Endodermal cell (in vitro differentiated cells): ENCODE measurements around the gene EPHA4. TPM values are rescaled to one million over a fixed set of nuclear protein-coding genes. Genes with fewer than 3 reads are reported as not detected.

Source experiments
- DNase-seq: peaks from one replicate; pipeline ENCODE4 v3.0.0-alpha.2; 2017
- H3K27ac ChIP-seq: 2 replicates; pipeline ENCODE4 v1.5.1; 2013; ENCODE audit warnings: mild to moderate bottlenecking, low read depth, low read length, moderate library complexity
- H3K27me3 ChIP-seq: 2 replicates; pipeline ENCODE4 v1.6.1; 2013; ENCODE audit warnings: mild to moderate bottlenecking, low read length, moderate library complexity; ENCODE audit not compliant: insufficient read depth, control insufficient read depth, poor library complexity, severe bottlenecking
- H3K36me3 ChIP-seq: 2 replicates; pipeline ENCODE4 v1.7.0; 2013; ENCODE audit warnings: mild to moderate bottlenecking, low read length, moderate library complexity; ENCODE audit not compliant: control insufficient read depth, insufficient read depth
- H3K4me1 ChIP-seq: one replicate; pipeline ENCODE4 v1.7.0; 2013; ENCODE audit warnings: low read length; ENCODE audit not compliant: control insufficient read depth, insufficient read depth
- H3K4me3 ChIP-seq: 2 replicates; pipeline ENCODE4 v1.5.1; 2013; ENCODE audit warnings: mild to moderate bottlenecking, low read length, moderate library complexity
- H3K9ac ChIP-seq: 2 replicates; pipeline ENCODE4 v1.6.1; 2013; ENCODE audit warnings: mild to moderate bottlenecking, low read length, moderate library complexity; ENCODE audit not compliant: poor library complexity, severe bottlenecking; ENCODE audit errors: extremely low read depth
- H3K9me3 ChIP-seq: 2 replicates; pipeline ENCODE4 v1.6.1; 2013; ENCODE audit warnings: mild to moderate bottlenecking, low read length, moderate library complexity; ENCODE audit not compliant: control insufficient read depth
- H3K27ac Mint-ChIP-seq: 2 replicates; pipeline ENCODE4 v1.8.0; 2020; ENCODE audit warnings: mixed read lengths
- H3K27me3 Mint-ChIP-seq: 2 replicates; pipeline ENCODE4 v1.8.0; 2021; ENCODE audit warnings: mild to moderate bottlenecking, mixed read lengths; ENCODE audit not compliant: insufficient read depth
- H3K36me3 Mint-ChIP-seq: 2 replicates; pipeline ENCODE4 v1.8.0; 2020; ENCODE audit warnings: low read depth, mixed read lengths
- H3K4me1 Mint-ChIP-seq: 2 replicates; pipeline ENCODE4 v1.8.0; 2020; ENCODE audit warnings: mixed read lengths
- H3K4me3 Mint-ChIP-seq: 2 replicates; pipeline ENCODE4 v1.8.0; 2020; ENCODE audit warnings: mild to moderate bottlenecking, moderate library complexity, mixed read lengths
- H3K9me3 Mint-ChIP-seq: 2 replicates; pipeline ENCODE4 v1.8.0; 2020; ENCODE audit warnings: mild to moderate bottlenecking, mixed read lengths
- WGBS, 2 experiments: methylation state at CpG; one replicate each; pipeline versions ENCODE4 v1.1.5 to v1.1.7; 2013; ENCODE audit warnings: missing lambda C conversion rate in 2 of 2, mixed read lengths in 1 of 2; ENCODE audit not compliant: insufficient coverage in 1 of 2, insufficient read length in 1 of 2; 5-methylcytosine and 5-hydroxymethylcytosine counted together
- total RNA-seq, 2 donors: library from RNA; stranded (reverse); fragmentation: NEBNext Ultra II Directional in 1 of 2; extraction: Animal tissue kit (Norgen Biotek cat#: 25700) in 1 of 2; gene quantifications; 2 replicates in 1 of 2; 3 replicates in 1 of 2; pipeline ENCODE4 v1.2.1, GENCODE V29; 2021
- TF ChIP-seq, protein P1 (sequence below): fragments of 200-600 bp; sonication (generic); conservative IDR thresholded peaks from 2 replicates; pipeline ENCODE4 v1.5.0; 2021; ENCODE audit warnings: antibody characterized with exemption, mild to moderate bottlenecking

The EPHA4 gene
- total RNA-seq, 2 donors from 2014 or later: 74.1 to 87.3 TPM

DNA sequence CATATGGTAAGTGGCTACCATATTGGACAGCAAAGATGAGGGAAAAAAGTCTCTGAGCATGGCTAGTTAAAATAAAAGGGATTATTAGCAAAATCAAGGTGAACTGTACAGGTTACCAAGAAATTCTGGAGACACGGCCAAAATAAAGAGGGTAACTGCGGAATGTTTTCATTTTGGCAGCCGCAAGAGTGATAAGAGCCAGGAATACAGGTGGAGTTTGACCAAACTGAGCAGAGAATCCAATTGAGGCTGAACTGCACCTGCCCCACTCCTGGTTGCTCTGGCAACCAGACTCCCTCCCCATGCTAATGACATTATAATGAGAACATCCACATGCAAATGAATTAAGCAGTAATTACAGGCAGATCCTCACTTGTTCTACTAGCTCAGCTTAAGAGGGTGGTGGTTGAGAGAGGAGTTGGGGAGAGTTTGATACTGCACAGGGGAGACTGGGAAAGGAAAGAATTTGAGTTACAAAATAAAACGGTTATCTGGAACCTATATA is 18.8 kb upstream of the EPHA4 start:
- H3K36me3 ChIP-seq: no peaks in the 10 kb centered on the region
- peaks cover 20% of the 10 kb centered on the region for H3K4me1 Mint-ChIP-seq
- no peak overlapping the region for H3K4me3 ChIP-seq
- TF ChIP-seq, protein P1, sequence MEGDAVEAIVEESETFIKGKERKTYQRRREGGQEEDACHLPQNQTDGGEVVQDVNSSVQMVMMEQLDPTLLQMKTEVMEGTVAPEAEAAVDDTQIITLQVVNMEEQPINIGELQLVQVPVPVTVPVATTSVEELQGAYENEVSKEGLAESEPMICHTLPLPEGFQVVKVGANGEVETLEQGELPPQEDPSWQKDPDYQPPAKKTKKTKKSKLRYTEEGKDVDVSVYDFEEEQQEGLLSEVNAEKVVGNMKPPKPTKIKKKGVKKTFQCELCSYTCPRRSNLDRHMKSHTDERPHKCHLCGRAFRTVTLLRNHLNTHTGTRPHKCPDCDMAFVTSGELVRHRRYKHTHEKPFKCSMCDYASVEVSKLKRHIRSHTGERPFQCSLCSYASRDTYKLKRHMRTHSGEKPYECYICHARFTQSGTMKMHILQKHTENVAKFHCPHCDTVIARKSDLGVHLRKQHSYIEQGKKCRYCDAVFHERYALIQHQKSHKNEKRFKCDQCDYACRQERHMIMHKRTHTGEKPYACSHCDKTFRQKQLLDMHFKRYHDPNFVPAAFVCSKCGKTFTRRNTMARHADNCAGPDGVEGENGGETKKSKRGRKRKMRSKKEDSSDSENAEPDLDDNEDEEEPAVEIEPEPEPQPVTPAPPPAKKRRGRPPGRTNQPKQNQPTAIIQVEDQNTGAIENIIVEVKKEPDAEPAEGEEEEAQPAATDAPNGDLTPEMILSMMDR: no peak
- no peak overlapping the region for H3K27ac Mint-ChIP-seq
- 92 to 96% methylated on average over 3 to 4 of the region's 4 CpGs for WGBS, 2 experiments
- no peaks in the 10 kb centered on the region for H3K9me3 Mint-ChIP-seq
- no peak overlapping the region for H3K27ac ChIP-seq
- no peaks in the 10 kb centered on the region for H3K4me1 ChIP-seq
- peaks cover 17% of the 10 kb centered on the region for H3K27me3 Mint-ChIP-seq
- H3K9me3 ChIP-seq: no peaks in the 10 kb centered on the region
- H3K9ac ChIP-seq: no peak overlapping the region
- DNase-seq: no peak
- H3K27me3 ChIP-seq: peaks cover 6% of the 10 kb centered on the region
- H3K36me3 Mint-ChIP-seq: no peaks in the 10 kb centered on the region
- no peak overlapping the region for H3K4me3 Mint-ChIP-seq

DNA sequence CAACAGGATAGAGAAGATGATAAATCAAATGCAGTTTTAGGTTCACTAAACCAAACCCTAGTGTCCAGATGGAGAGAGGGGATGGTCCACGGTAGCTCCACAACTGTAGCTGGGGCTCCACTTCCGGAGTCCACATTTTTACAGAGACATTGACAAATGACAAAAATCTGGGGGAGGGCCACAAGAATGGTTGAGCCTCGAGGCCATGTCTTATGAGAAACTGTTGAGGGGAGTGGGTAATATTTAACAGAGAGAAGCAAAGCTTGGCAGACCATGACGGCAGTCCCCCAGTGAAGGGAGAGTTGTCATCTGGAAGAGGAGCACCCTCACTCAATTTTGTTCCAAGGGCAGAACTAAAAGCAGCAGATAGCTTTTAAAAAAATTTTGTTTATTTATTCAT is 17.6 kb upstream of the EPHA4 start:
- peaks cover 20% of the 10 kb centered on the region for H3K4me1 Mint-ChIP-seq
- no peaks in the 10 kb centered on the region for H3K36me3 Mint-ChIP-seq
- no peak overlapping the region for H3K27ac ChIP-seq
- peaks cover 6% of the 10 kb centered on the region for H3K27me3 ChIP-seq
- H3K4me1 ChIP-seq: no peaks in the 10 kb centered on the region
- H3K9me3 ChIP-seq: no peaks in the 10 kb centered on the region
- H3K27ac Mint-ChIP-seq: no peak overlapping the region
- no peaks in the 10 kb centered on the region for H3K36me3 ChIP-seq
- H3K9ac ChIP-seq: no peak overlapping the region
- no peak overlapping the region for H3K4me3 Mint-ChIP-seq
- no peak for DNase-seq
- H3K9me3 Mint-ChIP-seq: no peaks in the 10 kb centered on the region
- TF ChIP-seq, protein P1: no peak
- WGBS, 2 experiments: 86 to 88% methylated on average over 2 to 4 of the region's 4 CpGs
- no peak overlapping the region for H3K4me3 ChIP-seq
- peaks cover 8% of the 10 kb centered on the region for H3K27me3 Mint-ChIP-seq

DNA sequence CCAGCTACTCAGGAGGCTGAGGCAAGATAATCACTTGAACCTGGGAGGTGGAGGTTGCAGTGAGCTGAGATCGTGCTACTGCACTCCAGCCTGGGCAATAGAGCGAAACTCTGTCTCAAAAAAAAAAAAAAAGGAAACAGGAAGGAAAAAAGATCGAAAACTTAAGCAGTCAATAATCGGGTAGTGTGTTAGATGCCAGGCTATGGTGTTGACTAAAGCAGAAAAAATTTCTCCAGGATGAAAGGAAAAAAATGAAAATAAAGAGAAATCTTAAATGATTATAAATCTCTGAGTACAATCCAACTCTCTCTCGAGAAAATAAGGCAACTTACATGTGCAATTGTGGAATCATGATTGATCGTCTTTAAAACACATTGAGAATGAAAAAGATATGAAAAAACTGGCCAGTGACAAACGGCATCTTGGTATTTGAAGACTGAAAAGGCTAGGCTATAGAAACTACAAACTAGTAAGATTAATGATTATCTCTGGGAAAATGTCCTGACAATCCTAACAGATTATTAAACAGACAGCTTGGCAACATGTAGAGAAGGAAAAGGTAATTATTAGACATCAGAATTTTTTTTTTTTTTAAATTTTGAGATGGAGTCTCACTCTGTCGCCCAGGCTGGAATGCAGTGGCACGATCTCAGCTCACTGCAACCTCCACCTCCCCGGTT is 16.3 kb upstream of the EPHA4 start:
- H3K9ac ChIP-seq: no peak overlapping the region
- TF ChIP-seq, protein P1: no peak
- no peaks in the 10 kb centered on the region for H3K36me3 ChIP-seq
- H3K9me3 ChIP-seq: no peaks in the 10 kb centered on the region
- H3K4me3 Mint-ChIP-seq: no peak overlapping the region
- peaks cover 21% of the 10 kb centered on the region for H3K4me1 Mint-ChIP-seq
- no peak overlapping the region for H3K27ac ChIP-seq
- peaks cover 2% of the 10 kb centered on the region for H3K4me1 ChIP-seq
- peaks cover 6% of the 10 kb centered on the region for H3K27me3 Mint-ChIP-seq
- H3K4me3 ChIP-seq: no peak overlapping the region
- WGBS, 2 experiments: 94% methylated on average over 8 to 10 of the region's 10 CpGs
- no peaks in the 10 kb centered on the region for H3K36me3 Mint-ChIP-seq
- no peak overlapping the region for H3K27ac Mint-ChIP-seq
- peaks cover 6% of the 10 kb centered on the region for H3K27me3 ChIP-seq
- DNase-seq: no peak
- H3K9me3 Mint-ChIP-seq: no peaks in the 10 kb centered on the region
